ENCODE data around the gene SUCNR1.
"Not testable (repeated sequence)": the region's sequence is repeated elsewhere in the genome, so short reads cannot be mapped to it uniquely, and the experiment has no call there.

SUCNR1 gene

GRCh38 chr3:151873398-151873797 is at the start of gene SUCNR1:
SUCNR1 (plus strand) TSS chr3:151873643; CDS start chr3:151879893, 6,250 bp downstream.
- DNase-seq = no peak

- no peak for DNase-seq
Observed at GRCh38 chr3:151827816-151828215, 45.6 kb upstream of the SUCNR1 start.

GRCh38 chr3:151835751-151836525 is 37.5 kb upstream of the SUCNR1 start:
- no peak for DNase-seq

- no peak for DNase-seq
Observed at GRCh38 chr3:151837057-151837456, 36.4 kb upstream of the SUCNR1 start.

GRCh38 chr3:151838574-151839312 is 34.7 kb upstream of the SUCNR1 start:
- peak; percentile 30 for DNase-seq

GRCh38 chr3:151839313-151839631 is 34.2 kb upstream of the SUCNR1 start:
- DNase-seq = no peak

- no peak for DNase-seq
Observed at GRCh38 chr3:151841801-151842200, 31.6 kb upstream of the SUCNR1 start.

GRCh38 chr3:151843275-151843674 is 30.2 kb upstream of the SUCNR1 start:
- DNase-seq = no peak

- DNase-seq = no peak
Observed at GRCh38 chr3:151845306-151845905, 28.0 kb upstream of the SUCNR1 start.

- not testable (repeated sequence) for DNase-seq
Observed at GRCh38 chr3:151850065-151850464, 23.4 kb upstream of the SUCNR1 start.

- no peak for DNase-seq
Observed at GRCh38 chr3:151852074-151852811, 21.2 kb upstream of the SUCNR1 start.

GRCh38 chr3:151856118-151856517 is 17.3 kb upstream of the SUCNR1 start:
- DNase-seq = no peak

- no peak for DNase-seq
Observed at GRCh38 chr3:151856641-151857040, 16.8 kb upstream of the SUCNR1 start.

- no peak for DNase-seq
Observed at GRCh38 chr3:151859233-151859673, 14.2 kb upstream of the SUCNR1 start.

- DNase-seq = no peak
Observed at GRCh38 chr3:151859905-151860304, 13.5 kb upstream of the SUCNR1 start.

- DNase-seq = no peak
Observed at GRCh38 chr3:151863611-151864010, 9.8 kb upstream of the SUCNR1 start.

GRCh38 chr3:151864423-151865101 is 8.9 kb upstream of the SUCNR1 start:
- no peak for DNase-seq

- DNase-seq = no peak
Observed at GRCh38 chr3:151866711-151867410, 6.6 kb upstream of the SUCNR1 start.

GRCh38 chr3:151867666-151868065 is 5.8 kb upstream of the SUCNR1 start:
- DNase-seq = no peak

GRCh38 chr3:151869181-151869580 is 4.3 kb upstream of the SUCNR1 start:
- DNase-seq = no peak

- peak; percentile 55 for DNase-seq
Observed at GRCh38 chr3:151871639-151872468, 1.6 kb upstream of the SUCNR1 start.

Data from CD4-positive, alpha-beta T cell treated with Interleukin-15 for 1 hour (primary cell).